Raji (cell line): ENCODE data around the gene ZNF556.
A peak's percentile ranks its signal among the peaks of the same experiment; 100 is the strongest.

Experiments used
- POLR2A ChIP-seq: IDR thresholded peaks from 2 replicates; pipeline ENCODE4 v1.6.1; 2011; ENCODE audit warnings: low read depth, low read length, control low read depth; ENCODE audit not compliant: insufficient read depth

The ZNF556 gene

DNA sequence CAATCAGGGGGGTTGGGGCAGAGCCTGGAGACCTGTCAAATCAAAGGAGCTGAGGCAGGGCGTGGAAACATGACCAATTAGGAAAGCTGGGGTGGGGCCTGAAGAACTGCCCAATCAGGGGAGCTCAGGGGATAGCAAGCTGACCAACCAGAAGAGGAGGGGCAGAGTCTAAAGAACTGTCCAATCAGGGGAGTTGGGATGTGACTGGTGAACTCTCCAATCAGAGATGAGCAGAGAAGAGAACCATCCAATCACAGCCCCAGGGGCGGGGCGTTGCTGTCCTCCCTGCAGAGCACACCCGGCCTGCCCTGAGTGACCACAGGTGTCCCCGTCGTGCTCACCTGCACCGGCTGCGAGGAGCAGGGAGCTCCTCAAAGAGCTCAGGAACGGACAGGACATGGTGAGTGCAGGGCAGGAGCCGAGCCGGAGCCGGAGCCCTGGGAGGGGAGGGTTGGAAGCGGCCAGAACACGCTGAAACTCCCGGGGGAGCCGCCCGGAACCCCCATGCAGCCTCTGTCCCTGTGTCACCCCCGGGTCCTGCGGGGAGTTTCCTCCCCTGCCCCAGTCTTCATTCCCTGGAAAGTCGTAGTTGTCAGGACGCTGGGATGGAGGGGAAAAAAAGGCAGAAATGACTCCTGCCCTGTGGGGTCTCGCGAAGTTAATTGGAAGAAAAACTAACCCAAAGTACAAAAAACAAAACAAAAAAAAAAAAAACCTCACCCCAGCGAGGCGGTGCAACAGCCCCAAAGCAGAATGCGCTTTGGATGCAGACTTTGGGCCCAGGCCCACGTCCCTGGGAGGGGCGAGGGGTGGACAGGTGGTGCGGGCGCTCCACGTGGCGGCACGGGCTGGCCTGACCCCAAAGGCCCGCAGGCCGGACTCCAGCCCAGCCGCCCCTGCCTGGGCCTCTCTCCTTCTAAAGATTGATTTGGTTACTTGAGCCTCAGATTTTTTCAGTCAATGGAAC, at the start of gene ZNF556:
ZNF556 (plus strand) TSS at position 311 of the 967 bp plus-strand sequence; CDS start at position 398, 87 bp downstream.
- no peak for TF ChIP-seq POLR2A

DNA sequence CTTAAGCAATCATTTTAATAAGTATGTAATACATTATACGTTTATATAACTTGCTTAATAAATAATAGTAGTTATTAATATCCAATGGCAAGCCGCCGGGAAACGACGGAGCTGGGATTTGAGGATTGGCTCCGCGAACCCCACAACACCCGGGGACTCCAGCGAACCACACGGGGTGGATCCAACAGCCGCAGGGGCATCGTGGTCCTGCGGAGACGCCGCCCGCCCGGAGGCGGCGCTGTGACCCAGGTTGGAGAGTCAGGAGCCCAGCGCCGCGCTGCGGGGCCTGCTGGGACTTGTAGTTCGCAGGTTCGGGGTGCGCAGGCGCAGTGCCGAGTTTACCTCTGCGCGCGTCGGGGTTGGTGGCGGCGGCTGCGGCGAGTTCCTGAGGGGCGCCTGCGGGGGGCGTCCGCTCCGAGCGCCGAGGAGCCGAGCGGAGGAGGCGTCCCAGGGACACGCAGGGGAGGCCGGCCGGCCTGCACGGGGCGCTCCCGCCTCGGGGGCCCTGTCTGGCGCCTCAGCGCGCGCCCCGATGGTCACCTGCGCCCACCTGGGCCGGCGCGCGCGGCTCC, 47.5 kb upstream of the ZNF556 start, which contains the start of gene ZNF554:
ZNF554 (plus strand) TSS at position 329 of the 572 bp plus-strand sequence; CDS start at position 533, 204 bp downstream.
- peak; percentile 61 for TF ChIP-seq POLR2A

DNA sequence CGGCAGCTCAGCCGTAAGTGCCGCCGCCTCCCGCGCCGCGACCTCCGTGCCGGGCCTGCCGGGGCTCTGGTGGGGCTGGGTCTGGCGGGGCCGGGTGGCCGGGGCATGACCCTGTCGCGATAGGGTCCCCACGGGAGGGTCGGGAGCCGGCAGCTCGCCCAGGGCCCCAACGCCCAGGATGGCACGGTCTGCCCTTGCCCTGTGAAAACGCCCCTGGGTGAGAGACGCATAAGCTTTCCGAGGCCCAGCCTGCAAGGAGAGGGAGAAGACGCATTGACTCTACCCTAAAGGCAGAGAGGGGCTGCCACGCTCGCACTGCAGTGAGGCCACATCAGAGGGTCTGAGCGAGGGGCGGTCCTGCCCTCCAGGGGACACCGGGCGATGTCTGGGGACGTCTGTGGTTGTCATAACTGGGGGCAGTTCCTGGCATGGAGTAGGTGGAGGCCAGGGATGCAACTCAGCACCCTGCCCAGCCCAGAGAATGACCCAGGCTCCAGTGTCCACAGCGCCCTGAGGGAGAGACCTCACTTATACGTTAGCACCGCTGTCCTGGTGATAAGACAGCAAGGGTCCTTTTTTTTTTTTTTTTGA, 46.9 kb upstream of the ZNF556 start:
- TF ChIP-seq POLR2A: no peak

DNA sequence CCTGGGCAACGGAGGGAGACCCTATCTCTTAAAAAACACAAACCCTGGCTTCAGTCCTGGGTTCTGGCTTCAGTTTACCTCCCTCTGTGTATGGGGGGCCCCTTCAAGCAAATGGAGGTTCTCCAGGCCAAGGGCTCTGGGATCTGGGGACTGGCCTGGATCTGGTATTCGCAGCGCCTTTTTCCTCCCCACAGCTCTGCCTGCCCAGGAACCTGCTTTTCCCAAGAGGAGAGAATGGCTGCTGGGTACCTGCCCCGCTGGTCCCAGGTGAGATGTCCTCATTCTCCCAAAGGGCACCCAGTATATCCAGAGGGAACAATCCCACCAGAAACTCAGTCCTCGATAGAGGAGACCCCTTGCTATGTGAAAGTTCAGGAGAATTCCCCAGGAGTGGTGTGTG, 44.3 kb upstream of the ZNF556 start:
- no peak for TF ChIP-seq POLR2A

DNA sequence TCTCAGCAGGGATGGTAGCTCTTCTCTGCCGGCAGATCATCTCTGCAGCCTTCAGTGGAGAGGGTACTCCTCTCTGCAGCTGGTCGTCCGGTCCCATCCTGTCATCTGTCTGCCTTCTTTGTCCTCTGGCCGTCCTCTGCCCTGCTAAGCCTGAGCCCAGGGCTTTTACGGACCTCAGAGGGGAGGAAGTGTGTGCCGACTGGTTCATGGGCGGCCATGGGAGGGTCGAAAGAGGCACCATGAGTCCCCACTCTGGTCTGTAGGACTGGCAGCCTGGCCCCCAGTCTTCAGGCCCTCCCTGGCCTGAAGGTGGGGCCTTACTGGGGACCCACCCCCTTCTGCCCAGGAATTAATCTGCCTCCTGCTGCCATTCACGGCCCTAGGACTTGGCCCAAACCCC, 43.5 kb upstream of the ZNF556 start:
- no peak for TF ChIP-seq POLR2A

DNA sequence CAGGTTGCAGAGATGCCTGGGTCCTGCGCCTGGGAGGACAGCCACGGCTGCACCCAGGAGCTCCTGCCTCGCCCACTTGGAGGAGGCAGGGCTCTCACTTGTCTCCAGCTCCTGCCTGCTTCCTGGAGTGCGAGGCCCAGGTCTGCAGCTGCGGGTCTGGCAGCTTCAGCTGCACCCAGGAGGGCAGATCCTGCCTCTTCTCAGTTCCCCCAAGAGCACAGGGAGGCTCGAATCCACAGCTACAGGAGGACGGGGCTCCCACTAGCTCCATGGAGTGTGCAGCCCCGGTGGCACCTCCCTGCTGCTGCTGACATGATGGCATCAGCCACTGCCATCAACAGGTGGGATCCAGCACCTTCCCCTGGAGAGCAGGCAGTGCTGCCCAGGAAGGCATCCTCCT, 43.0 kb upstream of the ZNF556 start:
- no peak for TF ChIP-seq POLR2A

DNA sequence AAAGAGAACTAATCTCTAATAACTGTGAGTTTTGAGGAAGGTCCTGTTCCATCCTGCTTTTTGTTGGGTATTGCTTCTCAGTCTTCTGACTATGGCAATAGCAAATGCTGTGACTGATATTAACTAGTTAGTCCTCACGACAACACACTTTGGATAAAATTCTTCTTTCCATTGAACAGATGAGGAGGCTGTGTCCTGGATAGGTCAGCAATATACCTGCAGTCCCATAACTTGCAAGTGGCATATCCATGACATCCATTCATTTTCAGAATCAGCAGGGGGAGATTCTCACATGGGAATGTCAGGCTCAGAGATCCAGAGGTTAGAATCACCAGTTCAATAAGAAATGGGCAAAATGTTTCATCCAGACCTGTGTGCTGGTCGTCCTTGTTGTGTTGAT, 40.1 kb upstream of the ZNF556 start:
- TF ChIP-seq POLR2A: no peak

DNA sequence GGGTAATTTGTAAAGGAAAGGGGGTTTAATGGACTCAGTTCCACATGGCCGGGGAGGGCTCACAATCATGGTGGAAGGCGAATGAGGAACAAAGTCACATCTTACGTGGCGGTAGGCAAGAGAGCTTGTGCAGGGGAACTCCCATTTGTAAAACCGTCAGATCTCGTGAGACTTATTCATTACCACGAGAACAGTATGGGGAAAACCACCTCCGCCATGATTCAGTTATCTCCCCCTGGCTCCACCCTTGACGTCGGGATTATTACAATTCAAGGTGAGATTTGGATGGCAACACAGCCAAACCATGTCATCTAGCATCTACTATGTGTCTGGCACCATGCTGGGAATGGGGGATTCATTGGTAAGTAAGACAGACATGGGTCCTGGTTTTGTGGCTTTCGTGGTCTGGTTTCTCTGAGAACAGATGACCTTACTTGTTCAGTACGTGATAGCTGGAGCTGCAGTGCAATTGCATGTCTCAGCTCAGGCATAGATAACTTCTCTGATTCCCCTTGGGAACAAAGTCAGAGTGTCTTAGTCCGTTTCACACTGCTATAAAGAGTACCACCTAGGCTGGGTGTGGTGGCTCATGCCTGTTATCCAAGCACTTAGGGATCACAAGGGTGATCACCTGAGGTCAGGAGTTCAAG, 39.2 kb upstream of the ZNF556 start:
- no peak for TF ChIP-seq POLR2A

DNA sequence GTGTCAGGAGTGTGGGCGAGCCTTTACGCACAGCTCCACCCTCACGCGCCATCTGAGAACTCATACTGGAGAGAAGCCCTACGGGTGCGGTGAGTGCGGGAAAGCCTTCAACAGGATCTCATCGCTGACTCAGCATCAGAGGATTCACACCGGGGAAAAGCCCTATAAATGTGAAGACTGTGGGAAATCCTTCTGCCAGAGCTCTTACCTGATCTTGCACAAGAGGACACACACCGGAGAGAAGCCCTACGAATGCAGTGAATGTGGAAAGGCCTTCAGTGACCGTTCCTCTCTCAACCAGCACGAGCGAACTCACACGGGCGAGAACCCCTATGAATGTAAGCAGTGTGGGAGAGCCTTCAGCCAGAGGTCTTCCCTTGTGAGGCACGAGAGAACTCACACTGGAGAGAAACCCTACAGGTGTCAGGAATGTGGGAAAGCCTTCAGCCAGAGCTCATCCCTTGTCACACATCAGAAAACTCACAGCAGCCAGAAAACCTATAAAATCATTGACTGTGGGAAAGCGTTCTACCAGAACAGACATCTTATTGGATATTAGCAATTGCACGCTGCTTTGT, 32.8 kb upstream of the ZNF556 start:
- TF ChIP-seq POLR2A: no peak

DNA sequence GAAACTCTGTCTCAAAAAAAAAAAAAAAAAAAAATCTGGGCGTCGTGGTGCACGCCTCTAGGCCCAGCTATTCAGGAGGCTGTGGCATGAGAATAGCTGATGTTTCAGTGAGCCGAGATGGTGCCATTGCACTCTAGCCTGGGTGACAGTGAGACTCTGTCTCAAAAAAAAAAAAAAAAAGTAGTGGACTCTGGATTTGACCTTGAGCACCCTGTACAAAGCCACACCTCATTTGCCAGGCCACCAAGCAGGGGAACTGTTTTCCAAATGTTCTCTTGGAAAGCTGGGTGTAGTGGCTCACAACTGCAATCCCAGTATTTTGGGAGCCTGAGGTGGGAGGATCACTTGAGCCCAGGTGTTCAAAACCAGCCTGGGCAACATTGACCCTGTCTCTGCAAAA, 29.7 kb upstream of the ZNF556 start:
- no peak for TF ChIP-seq POLR2A

DNA sequence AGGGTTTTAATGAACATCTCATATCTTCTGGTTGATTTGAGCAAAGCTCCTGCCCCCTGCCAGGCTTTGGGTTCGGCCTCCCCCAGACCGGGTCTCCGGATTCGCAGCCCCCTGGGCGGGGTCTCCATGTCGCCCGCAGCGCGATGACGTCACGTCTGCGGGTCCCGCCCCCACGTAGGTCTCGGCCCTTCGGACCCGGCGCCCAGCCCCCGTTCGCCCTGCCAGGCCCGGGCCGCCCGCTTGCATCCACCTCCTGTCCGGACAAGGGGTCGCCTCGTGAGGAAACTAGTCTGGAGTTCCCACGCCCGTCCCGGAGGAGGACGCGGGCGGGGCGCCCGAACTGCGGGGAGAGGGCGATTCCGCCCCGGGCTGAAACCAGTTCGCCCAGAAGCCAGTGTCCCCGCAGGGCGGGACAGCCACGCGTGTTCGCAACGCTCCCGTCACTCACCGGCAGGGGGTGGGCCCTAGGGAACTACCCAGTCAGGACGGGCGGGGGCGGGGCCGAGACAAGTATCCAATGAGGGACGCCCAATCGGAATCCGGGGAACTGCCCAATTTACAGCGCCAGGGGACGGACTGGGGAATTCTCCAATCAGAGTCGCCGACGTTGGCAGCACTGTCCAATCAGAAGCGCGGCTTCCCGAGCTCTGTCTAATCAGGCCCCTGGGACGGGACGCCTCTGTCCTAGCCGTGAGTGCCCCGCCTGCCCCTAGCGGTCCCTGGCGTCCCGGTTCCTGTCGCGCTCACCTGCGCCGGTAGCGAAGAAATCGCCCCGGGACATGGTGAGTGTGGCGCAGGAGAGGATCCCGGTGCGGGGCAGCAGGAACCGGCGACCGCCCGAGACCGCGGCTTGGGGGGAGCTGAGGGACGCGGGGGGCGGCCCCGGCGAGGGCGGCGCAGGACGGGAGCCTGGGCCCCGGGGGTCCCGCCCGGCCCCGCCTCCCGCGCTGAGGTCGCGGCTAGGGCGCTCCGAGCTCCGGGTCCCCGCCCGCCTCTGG, 26.0 kb upstream of the ZNF556 start, which contains the start of gene ZNF555:
ZNF555 (plus strand) TSS at position 682 of the 998 bp plus-strand sequence; CDS start at position 780, 98 bp downstream.
- TF ChIP-seq POLR2A: peak; percentile 69

DNA sequence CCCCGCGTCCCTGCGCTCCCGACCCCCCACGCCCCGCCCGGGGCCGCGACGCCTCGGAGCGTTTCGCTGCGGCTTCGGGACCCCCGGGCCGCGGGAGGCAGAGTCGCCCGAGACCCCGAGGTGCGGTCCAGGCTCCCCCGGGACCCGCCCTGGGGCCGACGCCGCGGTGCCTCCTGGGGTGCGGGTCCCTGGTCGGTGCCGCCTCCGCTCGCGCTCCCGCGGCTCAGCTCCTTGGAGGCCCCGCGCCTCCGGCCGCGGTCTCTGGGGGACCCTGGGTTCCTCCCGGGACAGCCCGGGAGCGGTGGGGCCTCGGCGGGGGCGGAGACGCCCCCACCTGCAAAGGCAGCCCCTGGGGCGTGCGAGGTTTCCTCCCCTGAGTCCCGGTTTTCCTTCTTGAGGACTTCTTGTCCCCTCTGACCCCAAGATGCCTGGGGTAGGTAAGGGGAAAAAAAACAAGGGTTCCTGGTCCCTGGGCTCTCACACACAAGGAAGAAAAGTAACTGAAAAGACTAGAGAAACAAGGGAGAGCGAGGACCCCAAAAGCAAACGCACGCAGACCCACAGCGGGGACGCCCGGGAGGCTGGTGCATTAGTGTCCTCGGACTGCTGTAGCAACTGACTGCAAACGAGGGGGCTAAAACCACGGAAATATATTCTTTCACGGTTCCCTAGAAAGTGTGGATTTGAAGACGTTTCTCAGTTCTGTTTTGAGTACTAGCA, 25.1 kb upstream of the ZNF556 start:
- TF ChIP-seq POLR2A: no peak

DNA sequence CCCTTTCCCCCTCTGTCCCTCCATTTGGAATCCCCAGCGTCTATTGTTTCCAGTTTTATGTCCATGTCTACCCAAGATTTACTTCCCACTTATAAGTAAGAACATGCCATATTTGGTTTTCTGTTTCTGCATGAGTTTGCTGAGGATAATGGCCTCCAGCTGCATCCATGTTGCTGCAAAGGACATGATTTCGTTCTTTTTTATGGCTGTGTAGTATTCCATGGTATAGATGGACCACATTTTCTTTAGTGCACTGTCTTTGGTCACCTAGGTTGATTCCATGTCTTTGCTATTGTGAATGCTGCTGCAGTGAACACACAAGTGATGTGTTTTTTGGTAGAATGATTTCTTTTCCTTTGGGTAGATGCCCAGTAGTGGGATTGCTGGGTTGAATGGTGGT, 22.0 kb upstream of the ZNF556 start:
- TF ChIP-seq POLR2A: no peak
